ENCODE data around the gene S100A14. TPM values are rescaled to one million over a fixed set of nuclear protein-coding genes. Genes with fewer than 3 reads are reported as not detected.
"Not testable (repeated sequence)": the region's sequence is repeated elsewhere in the genome, so short reads cannot be mapped to it uniquely, and the experiment has no call there.

S100A14 gene
- total RNA-seq, 1 experiment from 2014 or later = 0.75 TPM

DNA sequence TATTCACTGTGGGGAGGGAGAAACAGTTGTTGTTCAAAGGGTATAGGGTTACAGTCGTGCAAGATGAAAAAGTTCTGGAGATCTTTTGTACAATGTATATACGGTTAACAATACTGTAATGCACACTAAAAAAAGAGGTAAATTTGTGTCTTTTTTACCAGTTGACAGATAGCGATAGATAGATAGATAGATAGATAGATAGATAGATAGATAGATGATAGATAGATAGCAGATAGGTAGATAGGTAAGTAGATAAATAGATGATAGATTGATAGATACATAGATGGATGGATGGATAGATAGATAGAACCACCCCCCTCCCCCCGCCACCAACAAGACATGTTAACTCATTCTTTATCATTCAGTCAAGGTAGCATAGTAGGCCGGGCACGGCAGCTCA, 13.4 kb downstream of the S100A14 start:
- in situ Hi-C loops (cut with HindIII; ENCODE audit: low sequenced_read_pairs) = no loop called here
- DNase-seq (ENCODE audit: low spot score) = no peak

DNA sequence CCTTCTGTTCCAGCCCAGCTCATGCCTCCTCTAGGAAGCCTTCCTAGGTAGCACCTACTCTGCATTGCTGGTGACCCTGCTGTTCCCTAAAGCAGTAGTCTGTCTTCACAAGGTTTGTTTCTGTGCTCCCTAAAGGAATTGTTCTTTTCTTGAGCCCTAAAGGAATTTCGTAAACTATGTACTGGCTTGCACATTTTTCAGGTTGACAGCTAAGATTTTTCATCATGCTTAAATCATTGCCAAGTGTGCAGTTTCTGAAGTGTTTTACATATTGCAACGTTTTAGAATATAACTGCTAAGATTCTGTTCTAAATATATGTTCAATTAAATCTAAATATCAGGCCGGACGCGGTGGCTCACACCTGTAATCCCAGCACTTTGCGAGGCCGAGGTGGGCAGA, 16.3 kb downstream of the S100A14 start:
- DNase-seq (ENCODE audit: low spot score) = no peak
- in situ Hi-C loops (cut with HindIII; ENCODE audit: low sequenced_read_pairs) = loop anchor here (25.0 kb wide), 1 partner anchor 238 kb away; the partner anchor contains the start of gene S100A9

DNA sequence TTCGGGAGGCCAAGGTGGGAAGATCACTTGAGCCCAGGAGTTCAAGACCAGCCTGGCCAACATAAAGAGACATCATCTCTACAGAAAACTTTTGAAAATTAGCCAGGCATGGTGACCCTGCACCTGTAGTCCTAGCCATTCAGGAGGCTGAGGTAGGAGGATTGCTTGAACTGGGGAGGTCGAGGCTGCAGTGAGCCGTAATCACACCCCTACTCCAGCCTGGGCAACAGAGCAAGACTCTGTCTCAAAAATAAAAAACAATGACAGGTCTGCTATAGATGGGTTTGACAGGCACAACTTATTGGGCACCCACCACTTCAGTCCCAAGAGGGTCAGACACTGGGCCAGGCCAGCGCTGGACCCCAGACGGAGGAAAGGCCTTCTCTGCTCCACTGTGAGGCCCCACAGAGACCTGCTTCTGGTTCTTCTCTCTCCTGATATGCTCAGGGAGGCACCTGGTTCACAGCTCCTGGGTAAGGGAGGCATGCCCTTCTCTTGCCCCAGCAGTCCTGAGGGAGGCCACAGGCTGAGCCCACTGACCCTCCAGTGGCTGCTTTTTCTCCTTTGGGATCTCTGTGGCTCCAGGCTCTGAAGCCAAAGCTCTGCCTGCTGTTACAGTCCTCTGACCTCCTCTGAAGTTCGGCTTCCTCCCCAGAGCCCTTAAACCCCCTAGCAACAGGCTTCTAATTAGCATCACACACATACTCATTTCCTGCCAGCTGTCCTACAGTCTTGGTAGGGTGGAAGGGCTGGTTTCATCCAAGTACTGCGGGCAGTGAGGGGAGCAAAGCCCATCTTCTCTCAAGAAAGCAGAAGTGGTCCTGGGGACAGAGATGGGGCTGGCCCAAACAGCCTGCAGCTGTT, 17.6 kb downstream of the S100A14 start:
- no peak for DNase-seq (ENCODE audit: low spot score)
- in situ Hi-C loops (cut with HindIII; ENCODE audit: low sequenced_read_pairs) = loop anchor here (25.0 kb wide), 1 partner anchor 236 kb away; the partner anchor contains the start of gene S100A9

DNA sequence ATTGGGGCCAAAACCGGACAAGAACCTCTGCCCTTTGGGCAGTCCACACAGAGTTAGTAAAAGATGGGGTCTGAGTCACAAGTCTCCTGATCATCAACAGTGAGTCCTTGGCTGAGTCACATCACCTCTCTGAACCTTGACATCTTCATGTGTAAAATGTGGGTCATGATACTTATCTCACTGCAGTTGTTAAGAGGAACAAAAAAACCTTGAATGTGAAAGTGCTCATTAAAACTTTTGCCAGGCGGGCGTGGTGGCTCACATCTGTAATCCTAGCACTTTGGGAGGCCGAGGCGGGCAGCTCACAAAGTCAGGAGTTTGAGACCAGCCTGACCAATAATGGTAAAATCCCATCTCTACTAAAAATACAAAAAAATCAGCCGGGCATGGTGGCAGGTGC, 18.9 kb downstream of the S100A14 start:
- no peak for DNase-seq (ENCODE audit: low spot score)

DNA sequence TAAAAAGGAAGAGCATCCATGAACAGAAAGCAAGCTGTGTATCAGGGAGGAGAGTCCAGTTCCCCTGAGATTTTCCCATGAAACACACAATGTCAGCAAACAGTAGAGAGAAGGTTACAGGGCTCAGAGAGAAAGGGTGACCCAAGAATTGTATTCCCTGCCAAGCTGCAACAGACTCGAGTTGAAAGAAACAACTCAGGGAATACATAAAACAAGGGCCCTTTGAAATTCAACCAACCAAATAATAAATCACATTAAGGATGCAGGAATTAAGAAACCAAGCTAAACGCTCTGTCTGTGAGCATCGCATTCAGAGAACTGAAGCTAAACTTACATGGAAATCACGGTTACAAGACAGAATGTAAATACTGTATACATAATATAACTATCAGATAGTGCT, 23.4 kb downstream of the S100A14 start:
- in situ Hi-C loops (cut with HindIII; ENCODE audit: low sequenced_read_pairs) = loop anchor here (25.0 kb wide), 1 partner anchor 230 kb away; the partner anchor contains the start of gene S100A9
- peak; percentile 25 for DNase-seq (ENCODE audit: low spot score)

More for the DNA sequence above, 18.9 kb downstream of the S100A14 start:
- in situ Hi-C loops (cut with HindIII; ENCODE audit: low sequenced_read_pairs) = loop anchor here (25.0 kb wide), 1 partner anchor 235 kb away; the partner anchor contains the start of gene S100A9

DNA sequence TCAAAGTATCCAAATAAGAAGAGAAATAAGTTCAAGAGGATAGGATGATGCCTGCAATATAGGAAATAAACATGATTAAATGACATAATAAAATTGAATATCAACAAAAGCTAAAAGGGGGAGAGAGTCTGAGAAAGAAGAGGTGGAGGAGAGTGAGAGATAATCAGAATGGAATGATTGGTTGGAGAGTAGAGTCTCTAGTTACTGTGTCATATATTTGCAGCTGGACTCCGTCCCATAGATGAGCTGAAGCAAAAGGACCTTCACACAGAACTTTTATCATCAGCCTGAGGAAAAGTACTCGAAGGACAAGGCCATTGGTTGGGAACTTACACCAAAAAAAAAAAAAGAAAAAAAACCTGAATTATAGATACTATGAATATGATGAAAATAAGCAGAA, 27.6 kb downstream of the S100A14 start:
- no peak for DNase-seq (ENCODE audit: low spot score)
- in situ Hi-C loops (cut with HindIII; ENCODE audit: low sequenced_read_pairs) = loop anchor here (25.0 kb wide), 1 partner anchor 226 kb away; the partner anchor contains the start of gene S100A9

DNA sequence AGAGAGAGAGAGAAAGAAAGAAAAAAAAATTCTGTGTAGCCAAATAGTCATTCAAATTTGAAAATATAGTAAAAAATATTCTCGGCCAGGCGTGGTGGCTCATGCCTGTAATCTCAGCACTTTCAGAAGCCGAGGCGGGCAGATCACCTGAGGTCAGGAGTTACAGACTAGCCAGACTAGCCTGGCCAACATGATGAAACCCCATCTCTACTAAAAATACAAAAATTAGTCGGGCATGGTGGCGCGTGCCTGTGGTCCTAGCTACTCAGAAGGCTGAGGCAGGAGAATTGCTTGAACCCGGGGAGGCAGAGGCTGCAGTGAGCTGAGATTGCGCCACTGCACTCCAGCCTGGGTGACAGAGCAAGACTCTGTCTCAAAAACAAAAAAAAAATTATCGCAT, 28.1 kb downstream of the S100A14 start:
- DNase-seq (ENCODE audit: low spot score) = not testable (repeated sequence)
- in situ Hi-C loops (cut with HindIII; ENCODE audit: low sequenced_read_pairs) = loop anchor here (25.0 kb wide), 1 partner anchor 226 kb away; the partner anchor contains the start of gene S100A9

DNA sequence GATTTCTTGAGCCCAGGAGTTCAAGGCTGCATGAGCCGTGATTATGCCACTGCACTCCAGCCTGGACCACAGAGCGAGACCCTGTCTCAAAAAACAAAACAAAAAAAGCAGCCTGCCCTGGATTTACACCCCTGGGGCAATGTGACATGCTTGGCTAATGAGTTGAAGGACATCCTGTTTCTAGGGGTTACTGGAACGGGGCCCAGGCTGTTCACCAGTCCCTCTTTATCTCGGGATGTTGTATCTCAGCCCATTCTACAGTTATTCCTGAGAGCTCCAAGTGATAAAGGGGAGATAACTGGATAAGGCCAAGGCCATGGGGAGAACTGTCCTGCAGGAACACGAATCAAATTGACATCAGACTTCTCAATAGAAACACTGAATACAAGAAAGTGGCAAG, 28.8 kb downstream of the S100A14 start:
- in situ Hi-C loops (cut with HindIII; ENCODE audit: low sequenced_read_pairs) = loop anchor here (25.0 kb wide), 1 partner anchor 225 kb away; the partner anchor contains the start of gene S100A9
- no peak for DNase-seq (ENCODE audit: low spot score)

DNA sequence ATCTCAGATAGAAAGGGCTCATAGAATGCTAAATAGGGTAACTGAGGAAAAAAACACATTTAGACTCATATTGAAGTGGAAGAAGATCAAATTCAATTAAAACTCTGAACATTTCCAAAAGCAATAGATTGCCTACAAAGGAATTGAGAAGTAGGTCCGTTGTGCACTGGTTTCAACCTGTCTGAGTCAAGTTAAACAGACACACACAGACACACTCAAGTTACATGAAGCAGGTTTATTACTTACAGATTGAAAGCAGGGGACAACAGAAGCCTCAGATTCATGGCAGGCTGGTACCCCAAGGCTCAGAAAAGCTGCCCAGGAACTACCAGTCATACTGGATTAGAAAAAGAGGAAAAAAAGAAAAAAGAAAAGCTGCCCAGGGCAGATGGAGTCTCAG, 29.8 kb downstream of the S100A14 start:
- in situ Hi-C loops (cut with HindIII; ENCODE audit: low sequenced_read_pairs) = loop anchor here (25.0 kb wide), 1 partner anchor 224 kb away; the partner anchor contains the start of gene S100A9
- no peak for DNase-seq (ENCODE audit: low spot score)

DNA sequence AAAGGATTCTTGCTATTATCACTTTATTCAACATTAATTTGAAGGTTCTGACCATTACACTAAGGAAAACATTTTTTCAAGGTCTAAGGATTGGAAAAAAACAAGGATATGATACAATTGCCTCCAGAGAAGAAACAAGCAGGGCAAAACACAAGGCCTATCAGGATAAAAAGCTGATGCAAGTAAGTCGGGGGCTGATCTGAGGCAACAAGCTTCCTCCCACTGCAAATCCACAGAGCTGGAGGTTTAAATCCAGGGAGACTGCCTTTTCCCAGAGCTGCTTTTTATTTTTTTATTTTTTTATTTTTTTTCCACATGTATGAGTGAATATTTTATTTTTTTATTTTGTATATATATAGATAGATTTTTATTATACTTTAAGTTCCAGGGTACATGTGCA, 31.1 kb downstream of the S100A14 start:
- DNase-seq (ENCODE audit: low spot score) = no peak
- in situ Hi-C loops (cut with HindIII; ENCODE audit: low sequenced_read_pairs) = loop anchor here (25.0 kb wide), 1 partner anchor 223 kb away; the partner anchor contains the start of gene S100A9

DNA sequence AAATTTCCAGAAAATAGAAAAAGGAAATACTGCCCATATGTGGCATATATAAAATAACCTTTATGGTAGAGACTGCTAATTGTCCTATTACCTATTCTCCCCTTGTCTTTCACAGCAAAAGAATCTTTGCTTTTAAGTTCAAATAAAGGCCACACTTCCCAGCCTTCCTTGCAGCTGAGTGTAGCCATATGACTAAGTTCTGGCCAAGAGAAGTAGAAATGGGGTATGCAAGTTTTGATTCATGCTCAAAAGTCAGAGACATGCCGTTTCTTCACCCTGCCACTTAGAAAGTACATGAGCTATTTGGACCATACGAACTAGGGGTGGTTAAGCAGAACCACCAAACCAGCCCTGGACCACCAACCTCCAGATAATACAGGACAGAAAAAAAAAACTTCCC, 32.1 kb downstream of the S100A14 start:
- in situ Hi-C loops (cut with HindIII; ENCODE audit: low sequenced_read_pairs) = loop anchor here (25.0 kb wide), 1 partner anchor 222 kb away; the partner anchor contains the start of gene S100A9
- no peak for DNase-seq (ENCODE audit: low spot score)

DNA sequence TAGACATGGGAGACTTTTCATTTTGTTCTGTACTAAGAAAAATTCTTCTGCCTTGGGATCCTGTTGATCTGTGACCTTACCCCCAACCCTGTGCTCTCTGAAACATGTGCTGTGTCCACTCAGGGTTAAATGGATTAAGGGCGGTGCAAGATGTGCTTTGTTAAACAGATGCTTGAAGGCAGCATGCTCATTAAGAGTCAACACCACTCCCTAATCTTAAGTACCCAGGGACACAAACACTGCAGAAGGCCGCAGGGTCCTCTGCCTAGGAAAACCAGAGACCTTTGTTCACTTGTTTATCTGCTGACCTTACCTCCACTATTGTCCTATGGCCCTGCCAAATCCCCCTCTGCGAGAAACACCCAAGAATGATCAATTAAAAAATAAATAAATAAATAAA, 32.6 kb downstream of the S100A14 start:
- not testable (repeated sequence) for DNase-seq (ENCODE audit: low spot score)
- in situ Hi-C loops (cut with HindIII; ENCODE audit: low sequenced_read_pairs) = loop anchor here (25.0 kb wide), 1 partner anchor 221 kb away; the partner anchor contains the start of gene S100A9

DNA sequence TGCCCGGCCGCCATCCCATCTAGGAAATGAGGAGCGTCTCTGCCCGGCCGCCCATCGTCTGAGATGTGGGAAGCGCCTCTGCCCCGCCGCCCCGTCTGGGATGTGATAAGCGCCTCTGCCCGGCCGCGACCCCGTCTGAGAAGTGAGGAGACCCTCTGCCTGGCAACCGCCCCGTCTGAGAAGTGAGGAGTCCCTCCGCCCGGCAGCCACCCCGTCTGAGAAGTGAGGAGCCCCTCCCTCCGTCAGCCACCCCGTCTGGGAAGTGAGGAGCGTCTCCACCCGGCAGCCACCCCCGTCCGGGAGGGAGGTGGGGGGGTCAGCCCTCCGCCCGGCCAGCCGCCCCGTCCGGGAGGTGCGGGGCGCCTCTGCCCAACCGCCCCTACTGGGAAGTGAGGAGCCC, 33.3 kb downstream of the S100A14 start:
- not testable (repeated sequence) for DNase-seq (ENCODE audit: low spot score)
- in situ Hi-C loops (cut with HindIII; ENCODE audit: low sequenced_read_pairs) = loop anchor here (25.0 kb wide), 1 partner anchor 221 kb away; the partner anchor contains the start of gene S100A9

DNA sequence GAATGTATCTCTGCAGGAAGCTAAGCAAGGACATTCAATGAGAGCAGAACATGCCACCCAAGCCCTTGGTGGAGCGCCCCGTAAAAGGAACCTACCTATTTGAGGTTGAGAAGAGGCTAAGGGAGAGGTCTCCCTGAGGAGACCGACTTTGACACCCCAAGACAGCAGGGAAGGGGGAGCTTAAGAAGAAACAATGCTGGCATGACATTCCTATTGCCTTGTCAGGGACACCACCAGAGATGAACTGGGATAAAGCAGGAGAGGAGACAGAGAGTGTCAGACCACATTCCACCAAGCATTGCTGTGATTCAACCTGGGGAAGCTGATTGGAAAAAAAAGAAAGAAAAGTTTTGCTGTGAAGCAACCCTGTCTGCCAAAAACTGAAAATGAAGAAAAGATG, 37.2 kb downstream of the S100A14 start:
- DNase-seq (ENCODE audit: low spot score) = no peak
- in situ Hi-C loops (cut with HindIII; ENCODE audit: low sequenced_read_pairs) = loop anchor here (25.0 kb wide), 1 partner anchor 217 kb away; the partner anchor contains the start of gene S100A9

DNA sequence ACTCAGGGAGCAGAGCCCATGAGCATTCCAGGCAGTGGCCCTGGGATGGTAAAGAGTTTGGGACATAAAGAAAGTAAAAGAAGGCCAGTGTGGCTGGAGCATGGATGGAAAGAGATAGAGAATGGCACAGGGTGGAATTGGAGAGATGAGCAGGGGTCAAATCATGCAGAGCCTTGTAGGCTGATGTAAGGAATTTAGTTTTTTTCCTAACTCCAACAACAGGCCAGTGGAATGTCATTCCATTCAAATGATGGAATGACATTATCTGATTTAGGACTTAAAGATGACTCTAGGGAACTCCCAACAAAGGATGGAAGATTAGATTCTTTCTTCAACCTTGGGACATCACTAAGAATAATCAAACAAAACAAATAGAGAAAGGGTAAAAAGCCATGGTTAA, 37.6 kb downstream of the S100A14 start:
- no peak for DNase-seq (ENCODE audit: low spot score)
- in situ Hi-C loops (cut with HindIII; ENCODE audit: low sequenced_read_pairs) = loop anchor here (25.0 kb wide), 1 partner anchor 216 kb away; the partner anchor contains the start of gene S100A9

DNA sequence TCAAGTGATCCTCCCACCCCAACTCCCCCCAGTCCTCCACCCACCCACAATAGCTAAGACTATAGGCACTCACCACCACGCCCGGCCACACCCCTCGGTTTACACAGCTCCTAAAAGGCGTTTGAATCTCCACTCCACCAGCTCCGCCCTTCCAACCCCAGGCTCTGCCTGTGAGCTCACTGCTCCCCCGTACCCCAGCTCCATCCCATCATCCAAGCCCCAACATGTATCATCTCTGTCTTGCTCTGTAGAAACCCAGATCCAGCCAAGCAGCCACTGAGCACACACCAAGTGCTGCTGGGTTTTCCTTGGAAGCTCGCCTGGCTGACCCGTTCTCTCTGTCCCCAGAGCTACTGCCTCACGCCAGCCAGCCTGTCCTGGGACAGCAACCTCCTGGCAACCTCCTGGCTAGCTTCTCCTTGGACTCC, 38.5 kb downstream of the S100A14 start:
- DNase-seq (ENCODE audit: low spot score) = peak; percentile 9
- in situ Hi-C loops (cut with HindIII; ENCODE audit: low sequenced_read_pairs) = loop anchor here (25.0 kb wide), 1 partner anchor 215 kb away; the partner anchor contains the start of gene S100A9

DNA sequence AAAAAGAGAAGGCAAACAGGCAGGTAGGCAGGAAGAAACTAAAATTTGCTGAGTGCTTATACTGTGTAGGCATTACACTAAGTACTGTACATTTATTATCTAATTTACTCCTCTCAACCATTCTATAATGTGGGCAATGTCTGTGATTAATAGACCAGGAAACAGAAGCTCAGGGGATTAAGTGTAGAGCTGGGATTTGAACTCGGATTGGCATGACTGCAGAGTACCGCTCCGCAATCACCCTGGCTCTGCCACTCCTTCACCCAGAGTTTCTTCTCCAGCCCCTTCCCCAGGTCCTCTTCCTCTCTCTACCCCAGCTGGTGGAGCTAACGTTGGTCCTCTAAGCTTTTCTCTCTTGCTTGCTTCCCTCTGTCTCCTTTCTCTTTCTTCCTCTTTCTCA, 39.0 kb downstream of the S100A14 start:
- no peak for DNase-seq (ENCODE audit: low spot score)
- in situ Hi-C loops (cut with HindIII; ENCODE audit: low sequenced_read_pairs) = loop anchor here (25.0 kb wide), 1 partner anchor 215 kb away; the partner anchor contains the start of gene S100A9

DNA sequence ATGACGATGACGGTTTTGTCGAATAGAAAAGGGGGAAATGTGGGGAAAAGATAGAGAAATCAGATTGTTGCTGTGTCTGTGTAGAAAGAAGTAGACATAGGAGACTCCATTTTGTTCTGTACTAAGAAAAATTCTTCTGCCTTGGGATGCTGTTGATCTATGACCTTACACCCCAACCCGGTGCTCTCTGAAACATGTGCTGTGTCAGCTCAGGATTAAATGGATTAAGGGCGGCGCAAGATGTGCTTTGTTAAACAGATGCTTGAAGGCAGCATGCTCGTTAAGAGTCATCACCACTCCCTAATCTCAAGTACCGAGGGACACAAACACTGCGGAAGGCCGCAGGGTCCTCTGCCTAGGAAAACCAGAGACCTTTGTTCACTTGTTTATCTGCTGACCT, 40.6 kb downstream of the S100A14 start:
- not testable (repeated sequence) for DNase-seq (ENCODE audit: low spot score)
- in situ Hi-C loops (cut with HindIII; ENCODE audit: low sequenced_read_pairs) = loop anchor here (25.0 kb wide), 1 partner anchor 213 kb away; the partner anchor contains the start of gene S100A9

DNA sequence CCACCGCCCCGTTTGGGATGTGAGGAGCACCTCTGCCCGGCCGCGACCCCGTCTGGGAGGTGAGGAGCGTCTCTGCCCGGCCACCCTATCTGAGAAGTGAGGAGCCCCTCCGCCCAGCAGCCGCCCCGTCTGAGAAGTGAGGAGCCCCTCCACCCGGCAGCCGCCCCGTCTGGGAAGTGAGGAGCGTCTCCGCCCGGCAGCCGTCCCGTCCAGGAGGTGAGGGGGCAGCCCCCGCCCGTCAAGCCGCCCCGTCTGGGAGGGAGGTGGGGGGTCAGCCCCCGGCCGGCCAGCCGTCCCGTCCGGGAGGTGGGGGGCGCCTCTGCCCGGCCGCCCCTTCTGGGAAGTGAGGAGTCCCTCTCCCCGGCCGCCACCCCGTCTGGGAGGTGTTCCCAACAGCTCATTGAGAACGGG, 41.0 kb downstream of the S100A14 start:
- not testable (repeated sequence) for DNase-seq (ENCODE audit: low spot score)
- in situ Hi-C loops (cut with HindIII; ENCODE audit: low sequenced_read_pairs) = loop anchor here (25.0 kb wide), 1 partner anchor 213 kb away; the partner anchor contains the start of gene S100A9
